SH-SY5Y (cell line): ENCODE measurements around the gene TST.

ENCODE experiments used
- GATA2 ChIP-seq: IDR thresholded peaks from 2 replicates; pipeline ENCODE4 v1.6.1; 2011; ENCODE audit warnings: mild to moderate bottlenecking, low read depth, low read length
- GATA3 ChIP-seq: IDR thresholded peaks from 2 replicates; pipeline ENCODE4 v1.6.1; 2011; ENCODE audit warnings: low read depth, mild to moderate bottlenecking, low read length, moderate library complexity

The TST gene

GRCh38 chr22:37002633-37003032 is 16.6 kb downstream of the TST start:
- TF ChIP-seq GATA3 = no peak
- TF ChIP-seq GATA2 = no peak

- TF ChIP-seq GATA3 = no peak
- no peak for TF ChIP-seq GATA2
These were observed 17.4 kb downstream of the TST start for GRCh38 chr22:37001826-37002225.

- TF ChIP-seq GATA3 = no peak
- no peak for TF ChIP-seq GATA2
These were observed 18.3 kb downstream of the TST start for GRCh38 chr22:37000676-37001534.

GRCh38 chr22:36999463-36999862 is 19.8 kb downstream of the TST start:
- TF ChIP-seq GATA3 = no peak
- TF ChIP-seq GATA2 = no peak

GRCh38 chr22:36998620-36999351 is 20.5 kb downstream of the TST start:
- TF ChIP-seq GATA2 = no peak
- TF ChIP-seq GATA3 = no peak

- TF ChIP-seq GATA3 (no peak), GATA2 (no peak)
These were observed 21.5 kb downstream of the TST start for GRCh38 chr22:36997746-36998145.

- TF ChIP-seq GATA2 (no peak), GATA3 (no peak)
These were observed 28.0 kb downstream of the TST start for GRCh38 chr22:36991206-36991605.

GRCh38 chr22:36990457-36990856 is 28.8 kb downstream of the TST start:
- TF ChIP-seq GATA2 = no peak
- no peak for TF ChIP-seq GATA3

GRCh38 chr22:36988075-36988832 is 31.0 kb downstream of the TST start:
- no peak for TF ChIP-seq GATA3
- no peak for TF ChIP-seq GATA2

GRCh38 chr22:36986242-36986821 is 32.9 kb downstream of the TST start:
- TF ChIP-seq GATA3 = no peak
- TF ChIP-seq GATA2 = no peak

- TF ChIP-seq GATA3 (no peak), GATA2 (no peak)
These were observed 33.9 kb downstream of the TST start for GRCh38 chr22:36985211-36985889.

GRCh38 chr22:36982136-36982535 is 37.1 kb downstream of the TST start:
- TF ChIP-seq GATA2 (no peak), GATA3 (no peak)

GRCh38 chr22:36981247-36981775 is 37.9 kb downstream of the TST start:
- TF ChIP-seq GATA2 (no peak), GATA3 (no peak)
